ENCODE measurements around the gene PABPC1L. TPM values are rescaled to one million over a fixed set of nuclear protein-coding genes. Genes with fewer than 3 reads are reported as not detected.

Gene PABPC1L
- total RNA-seq, 1 experiment from 2014 or later, result 102 TPM

DNA sequence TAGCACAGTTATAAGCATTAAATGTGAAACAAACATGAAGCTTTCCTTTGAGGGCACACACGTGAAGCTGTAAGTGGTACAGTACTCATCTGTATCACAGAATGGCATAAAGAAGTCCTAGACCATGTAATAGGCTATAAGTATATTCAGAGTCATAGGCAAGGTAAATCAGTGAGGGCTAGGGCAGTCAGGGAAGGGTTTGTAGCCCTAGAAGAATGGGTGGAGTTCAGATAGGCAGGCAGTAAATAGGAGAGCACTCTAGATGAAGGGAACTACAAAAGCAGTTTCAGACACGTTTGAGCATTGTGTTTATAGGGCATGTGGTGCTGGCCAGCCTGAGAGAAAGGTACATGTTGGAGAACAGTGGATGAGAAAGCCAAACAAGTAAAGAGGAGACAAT, 14.9 kb upstream of the PABPC1L start:
- ChIA-PET POLR2A (no interaction called here), CTCF (no interaction called here)
- Histone ChIP-seq H3K27ac (ENCODE audit: low read length) (no peak overlapping the region), H3K4me3 (ENCODE audit: low read depth in 2 of 2, low read length in 2 of 2) (no peak overlapping the region), H3K9me3 (ENCODE audit: control insufficient read depth, insufficient read depth, low read depth, low read length) (no peaks in the 10 kb centered on the region), H3K4me1 (ENCODE audit: control insufficient read depth, insufficient read depth, low read length) (peaks cover 7% of the 10 kb centered on the region), H3K27me3 (ENCODE audit: control insufficient read depth, insufficient read depth, low read length) (no peaks in the 10 kb centered on the region), H3K36me3 (ENCODE audit: control insufficient read depth, insufficient read depth, low read length) (no peaks in the 10 kb centered on the region; the same call in 1 of the 2 replicates)
- TF ChIP-seq, protein P1, sequence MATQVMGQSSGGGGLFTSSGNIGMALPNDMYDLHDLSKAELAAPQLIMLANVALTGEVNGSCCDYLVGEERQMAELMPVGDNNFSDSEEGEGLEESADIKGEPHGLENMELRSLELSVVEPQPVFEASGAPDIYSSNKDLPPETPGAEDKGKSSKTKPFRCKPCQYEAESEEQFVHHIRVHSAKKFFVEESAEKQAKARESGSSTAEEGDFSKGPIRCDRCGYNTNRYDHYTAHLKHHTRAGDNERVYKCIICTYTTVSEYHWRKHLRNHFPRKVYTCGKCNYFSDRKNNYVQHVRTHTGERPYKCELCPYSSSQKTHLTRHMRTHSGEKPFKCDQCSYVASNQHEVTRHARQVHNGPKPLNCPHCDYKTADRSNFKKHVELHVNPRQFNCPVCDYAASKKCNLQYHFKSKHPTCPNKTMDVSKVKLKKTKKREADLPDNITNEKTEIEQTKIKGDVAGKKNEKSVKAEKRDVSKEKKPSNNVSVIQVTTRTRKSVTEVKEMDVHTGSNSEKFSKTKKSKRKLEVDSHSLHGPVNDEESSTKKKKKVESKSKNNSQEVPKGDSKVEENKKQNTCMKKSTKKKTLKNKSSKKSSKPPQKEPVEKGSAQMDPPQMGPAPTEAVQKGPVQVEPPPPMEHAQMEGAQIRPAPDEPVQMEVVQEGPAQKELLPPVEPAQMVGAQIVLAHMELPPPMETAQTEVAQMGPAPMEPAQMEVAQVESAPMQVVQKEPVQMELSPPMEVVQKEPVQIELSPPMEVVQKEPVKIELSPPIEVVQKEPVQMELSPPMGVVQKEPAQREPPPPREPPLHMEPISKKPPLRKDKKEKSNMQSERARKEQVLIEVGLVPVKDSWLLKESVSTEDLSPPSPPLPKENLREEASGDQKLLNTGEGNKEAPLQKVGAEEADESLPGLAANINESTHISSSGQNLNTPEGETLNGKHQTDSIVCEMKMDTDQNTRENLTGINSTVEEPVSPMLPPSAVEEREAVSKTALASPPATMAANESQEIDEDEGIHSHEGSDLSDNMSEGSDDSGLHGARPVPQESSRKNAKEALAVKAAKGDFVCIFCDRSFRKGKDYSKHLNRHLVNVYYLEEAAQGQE (IDR thresholded peaks at IDR 0.05; ENCODE audit: insufficient read depth in 1 of 2, low read depth in 2 of 2, low read length in 1 of 2), result no peak
- TF ChIP-seq SIN3A (IDR thresholded peaks at IDR 0.05; ENCODE audit: borderline replicate concordance, insufficient read depth, low read depth, low read length) (no peak), POLR2AphosphoS5 (IDR thresholded peaks at IDR 0.05; ENCODE audit: low read depth, low read length) (no peak), TCF7L2 (IDR thresholded peaks at IDR 0.05; ENCODE audit: low read depth, low read length) (no peak)
- TF ChIP-seq, protein P2, sequence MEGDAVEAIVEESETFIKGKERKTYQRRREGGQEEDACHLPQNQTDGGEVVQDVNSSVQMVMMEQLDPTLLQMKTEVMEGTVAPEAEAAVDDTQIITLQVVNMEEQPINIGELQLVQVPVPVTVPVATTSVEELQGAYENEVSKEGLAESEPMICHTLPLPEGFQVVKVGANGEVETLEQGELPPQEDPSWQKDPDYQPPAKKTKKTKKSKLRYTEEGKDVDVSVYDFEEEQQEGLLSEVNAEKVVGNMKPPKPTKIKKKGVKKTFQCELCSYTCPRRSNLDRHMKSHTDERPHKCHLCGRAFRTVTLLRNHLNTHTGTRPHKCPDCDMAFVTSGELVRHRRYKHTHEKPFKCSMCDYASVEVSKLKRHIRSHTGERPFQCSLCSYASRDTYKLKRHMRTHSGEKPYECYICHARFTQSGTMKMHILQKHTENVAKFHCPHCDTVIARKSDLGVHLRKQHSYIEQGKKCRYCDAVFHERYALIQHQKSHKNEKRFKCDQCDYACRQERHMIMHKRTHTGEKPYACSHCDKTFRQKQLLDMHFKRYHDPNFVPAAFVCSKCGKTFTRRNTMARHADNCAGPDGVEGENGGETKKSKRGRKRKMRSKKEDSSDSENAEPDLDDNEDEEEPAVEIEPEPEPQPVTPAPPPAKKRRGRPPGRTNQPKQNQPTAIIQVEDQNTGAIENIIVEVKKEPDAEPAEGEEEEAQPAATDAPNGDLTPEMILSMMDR (IDR thresholded peaks at IDR 0.05), result no peak
- DNase-seq (ENCODE audit: low read depth, low spot score) (no peak), ATAC-seq (no peak)
- BruUV-seq (replicated peaks), result no TSS peak
- in situ Hi-C loops (cut with HindIII; ENCODE audit: low pct_unique_long_range_greater_than_20kb, low sequenced_read_pairs) (no loop called here), intact Hi-C loops (cut with micrococcal nuclease; ENCODE audit: unreplicated experiment) (no loop called here)

GRCh38 chr20:44896583-44896982, 13.3 kb upstream of the PABPC1L start:
- no peak for TF ChIP-seq SIN3A (IDR thresholded peaks at IDR 0.05; ENCODE audit: borderline replicate concordance, insufficient read depth, low read depth, low read length)
- TF ChIP-seq TCF7L2 (IDR thresholded peaks at IDR 0.05; ENCODE audit: low read depth, low read length), result no peak
- TF ChIP-seq, protein P2 (IDR thresholded peaks at IDR 0.05), result no peak
- TF ChIP-seq, protein P1 (IDR thresholded peaks at IDR 0.05; ENCODE audit: insufficient read depth in 1 of 2, low read depth in 2 of 2, low read length in 1 of 2), result no peak
- no peak for TF ChIP-seq POLR2AphosphoS5 (IDR thresholded peaks at IDR 0.05; ENCODE audit: low read depth, low read length)
- H3K9me3 ChIP-seq (ENCODE audit: control insufficient read depth, insufficient read depth, low read depth, low read length), result no peaks in the 10 kb centered on the region
- no peak overlapping the region for H3K4me3 ChIP-seq (ENCODE audit: low read depth in 2 of 2, low read length in 2 of 2)
- H3K4me1 ChIP-seq (ENCODE audit: control insufficient read depth, insufficient read depth, low read length), result peaks cover 6% of the 10 kb centered on the region; the same call in 1 of the 2 replicates
- POLR2A ChIA-PET, result no interaction called here
- in situ Hi-C loops (cut with HindIII; ENCODE audit: low pct_unique_long_range_greater_than_20kb, low sequenced_read_pairs), result no loop called here
- no peaks in the 10 kb centered on the region; the same call in 1 of the 2 replicates for H3K36me3 ChIP-seq (ENCODE audit: control insufficient read depth, insufficient read depth, low read length)
- ATAC-seq, result no peak
- intact Hi-C loops (cut with micrococcal nuclease; ENCODE audit: unreplicated experiment), result no loop called here
- no peaks in the 10 kb centered on the region for H3K27me3 ChIP-seq (ENCODE audit: control insufficient read depth, insufficient read depth, low read length)
- no TSS peak for BruUV-seq (replicated peaks)
- CTCF ChIA-PET, result no interaction called here
- no peak for DNase-seq (ENCODE audit: low read depth, low spot score)
- H3K27ac ChIP-seq (ENCODE audit: low read length), result no peak overlapping the region

Data from Panc1 (cell line).